C4-2B (cell line): Measurements from ENCODE around the gene EHBP1L1.

Experiments used
- H3K27ac ChIP-seq: fragments of 450-650 bp; 2 replicates; pipeline ENCODE4 v1.5.1; 2017
- ZFX ChIP-seq: fragments of 450-650 bp; IDR thresholded peaks from 2 replicates; pipeline ENCODE4 v1.6.1; 2017
- TF ChIP-seq, protein P1 (sequence below): fragments of 450-650 bp; conservative IDR thresholded peaks from 2 replicates; pipeline ENCODE4 v1.5.1; 2017; ENCODE audit warnings: mild to moderate bottlenecking

EHBP1L1 gene

DNA sequence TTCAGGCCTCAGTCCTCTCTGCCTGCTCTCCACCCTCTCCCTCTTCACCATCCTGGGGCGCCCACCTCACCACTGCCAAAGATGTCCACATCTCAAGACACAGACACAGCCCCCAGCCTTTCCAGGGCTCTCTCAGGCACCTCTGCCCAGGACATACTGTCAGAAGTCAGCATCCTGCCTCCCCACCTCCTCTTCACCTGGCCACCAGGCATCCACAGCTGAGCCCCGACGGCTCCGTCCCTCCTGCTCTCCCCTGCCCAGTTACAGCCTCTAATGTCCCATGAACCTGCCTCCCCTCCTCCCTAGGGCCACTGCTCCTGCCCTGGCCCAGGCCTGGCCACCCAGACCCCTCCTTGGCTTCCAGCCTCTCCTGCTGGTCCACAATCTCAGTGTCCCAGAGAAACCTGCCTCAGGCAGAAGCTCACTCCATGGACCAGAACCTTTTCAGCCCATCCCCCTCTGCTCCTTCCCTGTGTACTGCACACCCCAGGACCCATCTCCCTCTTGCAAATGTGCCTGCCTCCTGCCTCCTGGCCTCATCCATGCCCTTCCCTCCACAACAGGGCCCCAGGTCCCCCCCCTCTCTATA is 20.9 kb upstream of the EHBP1L1 start:
- H3K27ac ChIP-seq: no peak overlapping the region
- no peak for TF ChIP-seq ZFX
- TF ChIP-seq, protein P1, sequence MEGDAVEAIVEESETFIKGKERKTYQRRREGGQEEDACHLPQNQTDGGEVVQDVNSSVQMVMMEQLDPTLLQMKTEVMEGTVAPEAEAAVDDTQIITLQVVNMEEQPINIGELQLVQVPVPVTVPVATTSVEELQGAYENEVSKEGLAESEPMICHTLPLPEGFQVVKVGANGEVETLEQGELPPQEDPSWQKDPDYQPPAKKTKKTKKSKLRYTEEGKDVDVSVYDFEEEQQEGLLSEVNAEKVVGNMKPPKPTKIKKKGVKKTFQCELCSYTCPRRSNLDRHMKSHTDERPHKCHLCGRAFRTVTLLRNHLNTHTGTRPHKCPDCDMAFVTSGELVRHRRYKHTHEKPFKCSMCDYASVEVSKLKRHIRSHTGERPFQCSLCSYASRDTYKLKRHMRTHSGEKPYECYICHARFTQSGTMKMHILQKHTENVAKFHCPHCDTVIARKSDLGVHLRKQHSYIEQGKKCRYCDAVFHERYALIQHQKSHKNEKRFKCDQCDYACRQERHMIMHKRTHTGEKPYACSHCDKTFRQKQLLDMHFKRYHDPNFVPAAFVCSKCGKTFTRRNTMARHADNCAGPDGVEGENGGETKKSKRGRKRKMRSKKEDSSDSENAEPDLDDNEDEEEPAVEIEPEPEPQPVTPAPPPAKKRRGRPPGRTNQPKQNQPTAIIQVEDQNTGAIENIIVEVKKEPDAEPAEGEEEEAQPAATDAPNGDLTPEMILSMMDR: no peak

DNA sequence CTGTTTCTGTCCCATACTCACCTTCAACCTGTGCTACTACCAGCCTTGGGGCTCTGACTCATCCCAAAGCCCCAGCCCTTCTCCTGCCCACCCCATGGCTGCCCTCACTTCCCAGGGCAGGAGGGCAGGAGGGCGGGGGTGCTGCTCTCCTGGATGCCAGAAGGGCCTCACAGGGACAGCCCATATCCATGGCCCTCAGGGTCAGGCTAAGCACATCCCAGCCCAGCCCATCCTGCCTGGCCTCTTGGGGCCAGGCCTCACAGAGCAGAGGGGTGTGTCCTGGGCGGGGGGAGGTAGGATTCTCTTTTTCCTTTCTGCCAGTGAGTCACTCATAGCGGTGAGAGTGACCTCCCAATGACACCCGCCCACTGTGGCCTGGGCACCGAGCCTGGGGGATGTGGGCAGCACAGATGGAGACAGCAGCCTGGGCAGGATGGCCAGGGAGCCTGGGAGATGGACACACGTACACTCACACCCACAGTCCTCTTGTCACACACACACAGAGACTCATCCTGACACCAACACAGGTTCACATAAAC is 20.1 kb upstream of the EHBP1L1 start:
- TF ChIP-seq, protein P1: no peak
- no peak for TF ChIP-seq ZFX
- no peak overlapping the region for H3K27ac ChIP-seq

DNA sequence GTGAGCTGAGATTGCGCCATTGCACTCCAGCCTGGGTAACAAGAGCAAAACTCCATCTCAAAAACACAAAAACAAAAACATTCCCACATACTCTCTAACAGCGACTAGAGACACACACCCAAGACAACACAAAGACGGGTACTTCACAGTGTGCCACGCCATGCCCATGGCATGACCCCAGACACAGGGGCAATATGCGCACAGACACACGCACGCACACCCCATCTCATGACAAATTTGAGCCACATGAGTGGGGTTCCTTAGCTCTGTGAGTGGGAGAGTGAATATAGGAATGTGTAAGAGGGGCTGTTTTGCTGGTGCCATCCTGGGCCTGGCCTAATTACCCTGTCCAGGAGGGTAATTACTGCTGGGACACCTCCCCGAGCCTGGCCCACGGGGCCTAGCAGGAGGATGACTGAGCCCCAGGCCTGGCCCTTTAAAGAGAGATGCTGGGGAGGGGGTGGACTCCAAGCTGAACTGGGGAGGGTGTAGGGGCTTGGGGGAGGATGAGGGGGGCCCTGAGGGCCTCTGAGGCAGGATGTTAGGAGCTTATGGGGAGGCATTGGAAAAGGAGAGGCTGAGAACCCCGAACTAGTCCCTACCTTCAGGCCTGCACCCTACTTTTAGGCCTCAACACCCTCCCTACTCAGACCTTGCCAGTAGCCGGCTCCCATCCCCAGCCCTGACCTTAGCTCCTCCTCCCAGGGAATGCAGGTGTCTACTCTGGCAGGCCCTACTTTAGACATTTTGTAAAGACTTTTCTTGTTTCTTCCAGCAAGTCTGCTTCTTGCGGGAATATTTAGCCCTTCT is 19.2 kb upstream of the EHBP1L1 start:
- TF ChIP-seq, protein P1: no peak
- TF ChIP-seq ZFX: no peak
- H3K27ac ChIP-seq: no peak overlapping the region

DNA sequence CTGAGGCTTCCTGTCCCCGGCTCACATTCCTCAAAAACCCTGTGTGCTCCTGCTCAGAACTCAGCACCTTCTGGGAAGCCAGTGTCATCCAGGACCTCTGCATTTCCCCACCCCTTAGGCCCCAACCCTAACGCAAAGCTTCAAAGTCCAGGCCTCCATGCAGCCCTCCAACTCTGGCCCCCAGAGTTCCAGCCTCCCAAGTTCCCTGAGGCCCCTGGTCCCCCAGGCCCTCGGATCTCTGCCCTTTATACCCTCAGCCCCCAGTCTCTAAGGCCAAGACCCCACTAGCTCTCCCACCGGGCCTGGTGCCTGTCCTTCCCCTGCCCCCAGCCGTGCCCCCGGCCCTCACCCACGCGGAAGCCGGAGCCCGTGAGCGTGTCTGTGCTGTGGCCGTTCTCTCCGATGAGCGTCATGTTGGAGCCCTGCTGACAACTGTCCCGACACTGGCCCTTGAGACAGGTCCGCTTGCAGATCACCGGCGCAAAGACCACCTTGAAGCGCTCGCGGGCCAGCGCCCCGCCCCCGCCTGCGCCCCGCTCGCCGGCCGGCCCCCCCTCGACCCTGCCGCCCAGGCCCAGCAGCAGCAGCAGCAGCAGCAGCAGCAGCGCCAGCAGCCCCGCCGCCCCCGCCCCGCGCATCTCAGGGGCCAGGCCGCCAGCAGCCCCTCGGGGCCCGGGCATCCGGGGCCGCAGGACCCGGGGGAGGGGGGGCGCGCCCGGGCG is 18.4 kb upstream of the EHBP1L1 start:
- peak overlapping the region; percentile 68 for H3K27ac ChIP-seq

DNA sequence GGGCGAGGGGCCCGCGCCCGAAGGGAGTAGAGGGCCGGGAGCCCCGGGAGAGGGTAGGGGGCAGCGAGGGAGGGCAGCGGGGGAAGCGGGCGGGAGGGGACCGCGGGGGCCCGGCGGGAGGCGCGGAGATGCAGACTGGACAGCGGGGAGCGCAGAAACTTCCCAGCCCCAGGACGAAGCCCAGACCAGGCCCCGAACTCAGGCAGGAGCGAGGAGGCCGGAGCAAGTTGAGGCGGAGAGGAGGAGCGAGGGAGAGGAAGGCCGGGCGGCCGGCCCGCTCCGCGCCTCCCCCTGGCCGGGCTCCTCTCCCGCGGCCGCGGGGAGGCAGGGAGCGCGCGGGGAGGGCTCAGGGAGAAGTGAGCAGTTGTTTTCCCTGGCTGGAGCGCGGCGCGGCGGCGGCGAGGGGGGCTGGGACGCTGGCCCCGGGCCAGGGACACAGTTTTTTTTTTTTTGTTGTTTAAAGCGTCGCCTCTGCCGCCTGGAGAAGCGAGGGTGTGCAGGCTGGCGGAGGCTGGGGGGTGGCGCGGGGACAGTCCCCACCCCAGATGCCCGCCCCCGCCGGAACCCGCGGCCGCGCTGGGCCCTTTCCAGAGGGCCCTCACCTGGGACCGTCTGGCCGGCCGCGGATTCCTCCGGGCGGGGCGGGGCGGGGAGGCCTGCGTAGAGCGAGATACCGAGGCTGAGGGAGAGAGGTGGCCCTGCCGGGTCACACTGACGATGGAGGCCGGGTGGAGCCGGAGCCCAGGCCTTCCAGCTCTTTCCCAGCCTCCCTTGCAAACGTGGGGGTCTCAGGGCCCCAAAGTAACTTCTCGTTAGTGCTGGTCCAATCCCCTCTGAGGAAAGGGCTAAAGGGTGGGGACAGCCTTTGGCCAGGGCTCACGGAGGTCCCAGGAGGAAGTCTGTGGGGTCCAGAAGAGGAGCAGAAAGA is 17.6 kb upstream of the EHBP1L1 start, which contains the start of gene LTBP3:
LTBP3 (minus strand) TSS at position 358 of the 928 bp plus-strand sequence. CDS start 400 bp downstream, outside the sequence.
- peak within 1 kb of the TSS; percentile 68 for H3K27ac ChIP-seq
- peak; percentile 26; the same call in 1 of the 2 replicates for TF ChIP-seq ZFX
- TF ChIP-seq, protein P1: no peak

More for the DNA sequence above, 18.4 kb upstream of the EHBP1L1 start:
- no peak for TF ChIP-seq ZFX
- TF ChIP-seq, protein P1: no peak

DNA sequence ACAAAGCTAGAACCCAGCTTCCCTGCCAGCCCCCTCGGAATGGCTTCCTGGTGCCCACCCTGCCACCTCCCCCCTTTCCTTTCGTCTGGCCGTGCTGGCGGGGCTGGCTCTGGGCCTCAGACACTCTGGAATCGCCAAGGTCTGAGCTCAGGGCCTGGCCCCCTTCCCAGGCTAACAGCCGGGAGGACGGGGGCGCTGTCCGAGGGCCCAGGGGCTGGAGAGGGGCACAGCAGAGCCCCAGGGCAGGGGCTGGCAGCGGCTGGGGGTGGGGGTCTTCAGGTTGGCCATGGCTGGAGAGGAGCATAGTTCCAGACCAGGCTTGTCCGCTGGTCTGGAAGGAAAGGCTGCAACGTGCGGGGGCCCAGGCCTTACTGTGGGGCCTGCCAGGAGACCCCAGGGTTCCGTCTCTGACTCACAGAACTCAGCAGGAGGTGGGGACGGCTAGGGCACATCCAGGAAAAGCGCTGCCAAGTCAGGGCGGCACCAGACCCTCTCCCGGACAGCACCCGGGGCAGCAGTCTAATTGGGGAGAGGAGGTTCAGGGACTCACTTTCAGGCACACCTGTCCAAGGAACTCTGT is 16.8 kb upstream of the EHBP1L1 start:
- no peak for TF ChIP-seq ZFX
- TF ChIP-seq, protein P1: no peak
- peak overlapping the region; percentile 68 for H3K27ac ChIP-seq
